NOMO-1 (cell line): ENCODE results near the gene IZUMO3.
"Not testable (repeated sequence)": the region's sequence is repeated elsewhere in the genome, so short reads cannot be mapped to it uniquely, and the experiment has no call there.

Experiments used
- DNase-seq, 2 experiments: peaks; one replicate each; lab custom pipeline; 2025; ENCODE audit not compliant: unreplicated experiment in 2 of 2; lab: John Stamatoyannopoulos, UW

The IZUMO3 gene, protein sequence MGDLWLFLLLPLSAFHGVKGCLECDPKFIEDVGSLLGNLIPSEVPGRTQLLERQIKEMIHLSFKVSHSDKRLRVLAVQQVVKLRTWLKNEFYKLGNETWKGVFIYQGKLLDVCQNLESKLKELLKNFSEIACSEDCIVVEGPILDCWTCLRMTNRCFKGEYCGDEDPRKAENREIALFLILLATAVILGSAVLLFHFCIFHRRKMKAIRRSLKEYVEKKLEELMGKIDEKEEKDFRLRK

DNA sequence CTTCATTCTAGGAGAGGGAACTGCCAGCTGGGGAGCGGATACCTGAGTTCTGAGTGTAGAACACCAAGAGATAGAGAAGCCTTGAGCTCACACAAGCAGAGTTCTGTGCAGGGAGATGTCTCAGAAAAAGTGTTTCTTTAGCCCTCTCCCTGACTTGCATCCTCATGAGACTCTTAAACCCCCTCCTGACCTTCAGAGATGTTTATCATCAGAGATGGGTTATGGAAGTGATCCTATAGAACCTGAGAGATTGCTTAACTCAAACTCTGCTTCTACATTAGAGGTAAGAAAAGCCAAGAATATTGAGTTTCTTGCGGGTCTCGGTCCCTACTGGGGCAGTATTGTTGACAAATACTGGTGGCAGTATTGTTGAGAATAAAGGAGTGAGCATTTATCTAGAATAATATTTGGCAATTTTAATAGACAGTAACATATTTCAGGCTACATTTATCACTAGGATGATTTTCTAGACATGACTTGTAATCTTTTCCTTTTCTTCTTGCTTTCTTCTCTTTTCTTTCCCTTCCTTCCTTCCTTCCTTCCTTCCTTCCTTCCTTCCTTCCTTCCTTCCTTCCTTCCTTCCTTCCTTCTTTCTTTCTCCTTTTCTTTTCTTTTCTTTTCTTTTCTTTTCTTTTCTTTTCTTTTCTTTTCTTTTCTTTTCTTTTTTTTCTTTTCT is at the start of gene IZUMO3:
Gene IZUMO3 (minus strand): TSS at position 51 of the 676 bp plus-strand sequence. CDS start 248 bp downstream, outside the sequence.
- no peak for DNase-seq

DNA sequence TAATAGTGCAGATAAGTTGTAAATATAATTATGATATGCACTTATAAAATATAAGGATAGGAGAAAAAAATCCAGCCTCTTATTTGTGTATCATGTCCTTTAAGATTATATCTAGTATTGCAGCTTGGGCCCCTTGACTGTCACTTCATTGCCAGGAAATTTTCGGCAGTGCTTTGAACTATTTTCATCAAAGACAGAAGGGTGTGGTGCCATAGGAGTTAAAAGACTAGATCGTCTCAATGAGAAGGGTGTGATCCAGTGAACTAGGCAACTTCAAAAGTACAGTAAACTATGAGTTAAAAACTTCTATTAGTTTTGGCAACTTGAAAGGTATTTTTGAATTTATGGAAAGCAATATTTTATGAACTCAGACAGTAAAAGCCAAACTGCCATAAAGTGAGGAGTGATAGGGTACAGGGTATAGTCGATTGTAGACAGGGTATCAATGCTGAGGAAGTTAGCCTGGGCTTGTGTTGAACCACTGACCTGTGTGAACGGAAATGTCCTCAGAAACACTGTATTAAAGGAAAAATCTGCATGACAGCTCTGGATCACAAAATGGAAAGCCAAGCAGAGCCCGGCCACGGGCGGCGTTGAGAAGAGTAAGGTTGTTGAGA is 48.6 kb upstream of the IZUMO3 start:
- DNase-seq = no peak

DNA sequence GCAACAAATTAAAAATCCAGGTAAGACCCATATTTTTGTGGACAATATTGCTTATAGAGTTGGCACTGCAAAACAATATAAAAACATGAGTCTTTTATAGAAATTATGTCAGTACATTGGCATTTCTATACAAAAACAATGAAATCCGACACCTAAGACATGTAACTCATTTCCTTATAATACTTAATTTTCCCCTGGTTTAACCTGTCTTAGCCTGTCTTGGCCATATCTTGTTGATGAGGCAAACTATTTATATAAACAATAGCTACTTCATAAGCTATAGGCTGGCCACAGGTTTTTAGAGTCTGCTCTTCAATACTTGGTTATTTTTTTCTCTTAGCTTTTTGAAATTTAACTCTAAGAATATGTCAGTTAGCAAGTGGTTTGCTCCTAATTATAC is 44.7 kb upstream of the IZUMO3 start:
- DNase-seq = no peak

DNA sequence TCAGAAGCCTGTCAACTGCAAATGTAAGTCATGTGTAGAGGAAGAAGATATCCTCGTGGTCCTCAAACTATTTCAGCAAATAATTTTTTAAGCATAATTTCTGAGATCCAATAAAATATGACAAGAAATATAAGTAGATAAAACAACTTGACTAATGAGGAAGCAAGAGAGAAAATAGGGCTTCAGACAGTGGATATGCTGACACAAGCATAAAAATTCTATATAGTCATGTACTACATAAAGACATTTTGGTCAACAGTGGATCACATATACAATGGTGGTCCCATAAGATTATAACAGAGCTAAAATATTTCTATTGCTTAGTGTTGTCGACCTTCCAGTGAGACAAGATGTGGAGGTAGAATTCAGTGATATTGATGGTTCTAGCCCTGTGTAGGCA is 42.2 kb upstream of the IZUMO3 start:
- DNase-seq = no peak

DNA sequence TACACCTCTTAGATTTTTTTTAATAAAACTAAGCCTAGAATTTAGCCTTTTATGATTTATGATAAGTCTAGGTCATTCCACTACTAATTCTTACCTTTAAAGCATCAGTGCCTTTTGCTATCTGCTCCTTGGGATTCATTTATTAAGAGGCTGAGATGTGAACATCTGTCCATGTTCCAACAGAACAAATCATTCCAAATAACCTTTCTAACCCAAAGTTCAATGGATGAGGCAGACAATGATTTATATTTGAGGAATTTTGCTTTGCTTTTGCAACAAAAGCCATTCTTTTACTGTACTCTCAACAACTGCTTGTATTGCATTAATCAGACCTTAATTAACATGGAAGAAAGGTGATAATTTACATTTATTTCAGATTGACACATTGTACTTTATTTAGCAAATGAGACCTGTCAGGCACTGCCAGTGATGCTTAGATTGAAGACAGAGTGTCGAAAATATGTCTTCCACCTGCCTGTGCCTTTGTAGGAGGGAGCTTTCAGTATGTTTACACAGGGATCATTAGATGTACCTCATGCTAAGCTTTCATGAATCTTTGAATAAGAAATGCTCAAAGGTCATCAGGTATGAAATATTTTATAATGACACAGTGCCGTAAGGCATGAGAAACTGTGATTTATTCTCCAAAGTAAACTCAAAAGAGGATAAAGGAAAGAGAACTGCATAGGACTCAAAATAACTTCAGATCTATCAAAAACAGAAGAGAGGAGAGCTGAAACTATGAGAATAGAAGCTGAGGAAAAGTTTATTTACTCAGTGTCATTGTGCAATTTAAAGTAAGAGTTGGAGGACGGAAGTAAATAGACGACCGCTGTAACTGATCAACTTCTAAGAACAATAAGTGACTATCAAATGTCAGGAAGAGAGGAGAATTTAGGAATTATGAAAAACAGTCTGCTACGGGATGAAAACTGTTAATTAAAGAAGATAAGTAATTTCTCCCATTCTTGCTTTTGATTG is 36.7 kb upstream of the IZUMO3 start:
- no peak for DNase-seq

DNA sequence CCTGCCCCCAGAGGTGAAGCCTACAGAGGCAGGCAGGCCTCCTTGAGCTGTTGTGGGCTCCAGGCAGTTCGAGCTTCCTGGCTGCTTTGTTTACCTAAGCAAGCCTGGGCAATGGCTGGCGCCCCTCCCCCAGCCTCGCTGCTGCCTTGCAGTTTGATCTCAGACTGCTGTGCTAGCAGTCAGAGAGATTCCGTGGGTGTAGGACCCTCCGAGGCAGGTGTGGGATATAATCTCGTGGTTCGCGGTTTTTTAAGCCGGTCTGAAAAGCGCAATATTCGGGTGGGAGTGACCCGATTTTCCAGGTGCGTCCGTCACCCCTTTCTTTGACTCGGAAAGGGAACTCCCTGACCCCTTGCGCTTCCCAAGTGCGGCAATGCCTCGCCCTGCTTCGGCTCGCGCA is 34.3 kb upstream of the IZUMO3 start:
- not testable (repeated sequence) for DNase-seq

DNA sequence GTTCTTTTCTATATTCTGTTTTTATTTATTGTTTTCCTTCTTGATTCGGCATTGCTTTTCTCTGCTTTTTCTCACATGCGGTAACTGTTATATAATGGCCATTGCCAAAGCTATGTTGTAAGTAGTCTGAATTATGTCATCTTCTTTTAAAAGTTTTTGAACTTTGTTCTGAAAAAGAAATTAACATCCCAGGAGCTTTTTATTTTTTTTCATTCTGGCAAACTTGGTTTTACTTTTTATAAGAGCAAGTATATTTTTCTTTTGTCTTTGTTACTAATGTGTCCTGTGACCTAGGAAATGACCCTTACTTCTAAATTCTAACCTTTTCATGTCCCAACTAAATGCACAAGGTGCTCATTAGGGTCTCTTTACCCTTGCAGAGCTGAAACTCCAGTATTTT is 26.7 kb upstream of the IZUMO3 start:
- DNase-seq = no peak

DNA sequence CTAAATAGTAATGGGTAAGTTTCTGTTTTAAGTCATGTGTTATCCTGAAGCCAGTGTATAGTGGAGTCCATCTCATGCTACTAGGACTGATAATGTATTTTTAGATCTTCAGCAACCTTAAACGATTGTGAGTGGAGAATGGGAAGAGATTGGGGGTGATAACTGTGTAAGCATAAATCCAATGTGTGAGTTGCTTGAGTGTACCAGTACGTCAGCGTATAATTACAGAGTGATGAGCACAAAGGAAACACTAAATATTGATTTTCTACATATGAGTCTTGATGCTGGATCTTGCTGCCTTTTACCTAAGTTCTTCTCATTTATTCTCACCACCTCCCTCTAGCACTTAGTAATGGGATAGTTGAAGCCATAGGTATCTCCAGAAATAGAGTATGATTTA is 16.3 kb upstream of the IZUMO3 start:
- no peak for DNase-seq

DNA sequence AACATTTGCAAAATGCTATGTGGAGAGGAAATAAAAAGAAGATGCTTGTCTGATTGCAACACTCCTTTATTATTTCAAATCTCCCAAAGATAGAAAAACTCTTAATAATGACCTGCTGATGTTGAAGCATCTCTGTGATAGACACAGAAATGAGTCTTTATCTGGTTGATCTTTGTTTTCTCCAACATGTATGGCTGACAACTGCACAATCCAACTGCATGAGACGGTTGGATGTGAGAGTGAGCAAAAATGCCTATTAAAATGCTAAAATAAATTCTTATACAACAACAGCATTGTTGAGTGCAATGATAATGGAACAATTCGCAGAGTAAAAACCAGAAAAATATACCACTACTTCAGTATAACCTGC is 7.5 kb upstream of the IZUMO3 start:
- no peak for DNase-seq

DNA sequence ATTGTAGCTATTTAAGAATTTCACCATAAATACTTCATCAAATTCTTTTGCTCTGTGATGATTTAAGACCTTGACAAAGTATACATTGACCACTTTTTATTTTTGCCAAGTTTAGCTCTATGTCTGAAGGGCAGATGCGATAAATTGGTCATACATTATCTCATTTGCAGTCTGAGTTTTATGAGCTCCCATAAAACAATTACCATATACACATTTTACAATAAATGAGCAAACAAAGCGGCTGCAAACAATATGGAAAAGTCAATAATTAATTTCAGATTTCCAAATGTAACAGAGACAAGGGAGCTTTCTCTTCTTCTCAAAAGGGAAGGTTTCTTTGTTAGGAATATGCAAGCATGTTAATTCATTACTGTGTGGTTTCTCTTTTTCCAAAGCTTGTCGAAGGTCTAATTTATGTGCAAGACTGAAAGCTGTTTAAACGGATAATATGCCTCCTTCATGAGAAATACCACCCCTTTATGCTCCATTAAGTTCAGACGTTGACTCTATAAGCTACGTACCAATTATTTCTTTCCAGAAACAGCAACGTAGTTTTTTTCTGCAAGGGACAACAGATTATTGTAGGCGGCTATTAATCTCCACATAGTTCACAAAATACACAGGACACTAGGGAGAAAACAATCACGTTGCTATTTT is 7.0 kb upstream of the IZUMO3 start:
- DNase-seq = no peak

DNA sequence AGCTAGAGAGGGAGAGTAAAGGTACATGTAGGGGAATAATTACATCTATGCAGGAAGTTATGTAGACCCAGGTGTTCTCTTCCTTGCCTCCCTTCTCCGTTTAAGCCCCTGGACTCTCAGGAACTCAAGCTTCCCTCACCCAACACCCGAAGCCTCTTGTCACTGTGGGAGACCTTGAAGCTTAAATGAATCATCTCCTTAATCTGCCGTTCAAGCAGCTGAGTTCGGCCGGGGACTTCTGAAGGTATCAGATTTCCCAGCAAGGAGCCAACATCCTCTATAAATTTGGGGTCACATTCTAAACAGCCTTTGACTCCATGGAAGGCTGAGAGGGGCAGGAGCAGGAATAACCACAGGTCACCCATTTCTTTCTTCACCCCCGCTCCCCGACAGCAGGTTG is 412 bp downstream of the IZUMO3 start:
- DNase-seq = no peak

DNA sequence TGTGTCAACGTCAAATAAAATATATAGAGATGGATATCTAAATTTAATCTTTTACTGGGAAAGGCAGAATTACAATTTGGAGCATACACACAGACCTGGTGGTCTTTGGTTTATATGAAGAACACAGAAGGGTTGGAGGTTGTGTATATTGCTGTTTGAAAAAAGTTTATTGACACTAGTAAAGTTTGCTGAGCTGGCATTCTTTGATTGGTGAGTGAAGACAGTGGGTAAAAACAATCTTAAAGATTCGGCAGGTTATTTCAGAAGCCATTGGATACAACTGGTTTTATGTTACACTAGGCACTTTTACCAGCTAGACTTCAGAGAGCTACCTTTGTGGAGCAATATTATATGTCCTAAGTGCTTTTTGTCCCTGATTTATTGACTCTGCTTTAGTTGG is 27.2 kb downstream of the IZUMO3 start:
- no peak for DNase-seq

DNA sequence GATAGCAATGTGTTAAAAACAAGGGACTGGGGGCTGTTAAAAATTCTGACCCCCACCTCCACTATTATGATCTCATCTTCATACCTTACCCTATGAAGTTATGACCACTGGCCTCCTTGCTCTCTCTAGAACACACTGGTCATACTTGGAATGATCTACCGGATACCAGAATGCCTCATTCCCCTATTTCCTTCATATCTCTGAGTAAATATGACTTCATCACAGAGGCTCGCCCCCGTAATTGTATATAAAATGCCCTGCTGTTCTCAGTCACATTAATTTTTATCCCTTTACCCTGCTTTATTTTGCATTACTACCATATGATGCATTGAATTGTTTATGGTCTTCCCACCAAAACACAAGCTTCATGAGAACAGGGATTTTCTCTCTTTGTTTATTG is 29.2 kb downstream of the IZUMO3 start:
- DNase-seq = no peak

DNA sequence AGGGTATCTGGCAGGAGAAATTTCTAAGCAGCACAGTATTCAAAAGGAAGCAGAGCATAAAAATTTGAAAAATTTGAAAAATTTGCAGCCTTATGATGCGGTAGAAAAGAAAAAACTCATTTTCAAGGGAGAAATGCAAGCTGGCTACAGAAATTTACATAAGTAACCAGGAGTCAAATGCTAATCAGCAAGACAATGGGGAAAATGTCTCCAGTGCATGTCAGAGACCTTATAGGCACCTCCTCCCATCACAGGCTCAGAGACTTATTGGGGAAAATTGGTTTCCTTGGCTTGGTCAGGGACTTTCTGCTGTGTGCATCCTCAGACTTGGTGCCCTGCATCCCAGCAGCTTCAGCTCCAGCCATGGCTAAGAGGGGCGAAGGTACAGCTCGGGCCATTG is 35.8 kb downstream of the IZUMO3 start:
- no peak for DNase-seq

DNA sequence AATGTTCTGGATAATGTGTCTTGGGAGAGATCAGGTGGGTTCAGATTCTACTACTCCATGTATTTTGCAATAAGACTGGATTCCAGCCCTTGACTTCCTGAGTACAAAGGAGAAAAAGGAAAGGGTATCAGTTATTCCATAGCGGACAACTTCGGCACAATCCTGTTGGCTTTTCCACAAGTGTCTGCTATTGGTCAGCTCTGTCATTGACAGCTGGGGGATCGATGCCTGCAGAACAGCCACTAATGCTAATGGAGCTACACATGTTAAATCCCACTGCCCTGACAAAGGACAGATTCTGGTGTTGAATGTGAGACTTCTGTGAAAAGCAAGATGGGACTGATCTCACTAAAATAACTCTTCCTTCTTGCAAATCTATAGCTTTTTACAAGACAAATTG is 41.2 kb downstream of the IZUMO3 start:
- DNase-seq = no peak

DNA sequence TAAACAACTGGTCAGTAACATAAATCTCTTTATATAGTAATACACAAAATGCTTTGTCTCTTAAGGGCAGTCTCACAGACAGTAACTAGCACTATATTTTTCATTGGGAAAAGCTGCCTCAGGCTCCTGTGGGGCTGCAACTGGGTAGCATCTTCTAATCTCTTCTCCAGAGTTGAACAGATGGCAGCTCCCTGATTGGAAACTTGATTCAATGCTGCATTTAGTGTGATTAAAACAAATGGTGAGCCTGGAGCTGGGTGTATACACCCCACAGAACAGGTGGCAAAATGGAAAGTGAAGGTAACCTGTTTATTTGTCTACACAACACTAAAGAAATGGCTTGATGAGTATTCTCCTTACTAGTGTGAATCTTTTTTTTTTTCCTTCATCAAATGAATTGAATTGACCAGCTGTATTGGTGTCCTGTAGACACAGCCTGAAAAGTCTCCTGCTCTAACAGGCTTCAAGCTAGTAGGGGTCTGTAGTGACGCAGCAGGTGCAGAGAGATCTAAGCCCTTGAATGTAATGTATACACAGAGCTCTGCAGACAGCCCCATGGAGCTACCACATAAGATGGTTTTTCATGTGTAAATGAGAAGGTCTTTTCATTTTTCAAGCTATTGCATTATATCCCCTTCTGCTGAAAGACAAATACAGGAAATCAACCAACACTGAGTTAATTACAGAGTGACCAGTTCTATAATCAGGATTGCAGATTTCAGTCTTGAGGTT is 43.3 kb downstream of the IZUMO3 start:
- DNase-seq = no peak

DNA sequence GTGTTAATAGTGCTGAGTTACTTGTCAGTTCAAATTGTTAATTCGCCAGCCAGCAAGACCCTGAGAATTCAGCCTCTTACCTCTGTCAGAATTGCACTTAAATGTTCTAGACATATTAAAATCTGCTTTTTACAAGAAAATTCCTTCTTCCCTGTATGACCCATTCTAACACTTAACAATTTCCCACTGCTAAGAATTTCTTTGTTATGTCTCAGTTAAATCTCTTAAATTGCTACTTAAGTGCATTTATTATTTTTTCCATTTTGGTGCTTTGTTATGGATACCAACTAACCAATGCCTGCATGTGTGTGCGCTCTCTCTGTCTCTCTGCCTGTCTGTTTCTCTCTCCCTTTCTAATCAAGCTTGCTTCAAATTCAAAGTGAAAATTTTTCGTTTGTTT is 44.9 kb downstream of the IZUMO3 start:
- DNase-seq = no peak

DNA sequence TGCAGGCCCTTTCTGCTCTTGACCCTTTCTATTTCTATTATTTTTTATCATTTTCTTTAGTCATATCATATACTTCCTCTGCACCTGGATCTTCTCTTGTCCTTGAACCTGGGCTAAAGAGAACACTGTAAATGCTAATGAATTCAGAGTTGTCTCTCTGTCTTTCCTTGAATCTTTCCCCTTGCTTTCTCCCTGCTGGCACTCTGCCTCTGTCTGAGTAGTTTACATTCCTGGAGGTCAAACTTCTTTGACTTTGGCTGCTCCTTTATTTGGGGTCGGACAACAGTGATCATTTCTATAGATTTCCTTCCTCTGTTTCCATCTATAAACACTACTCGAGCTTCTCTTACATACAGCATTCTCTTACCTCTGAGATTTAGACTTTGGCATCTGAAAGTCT is 47.1 kb downstream of the IZUMO3 start:
- no peak for DNase-seq

DNA sequence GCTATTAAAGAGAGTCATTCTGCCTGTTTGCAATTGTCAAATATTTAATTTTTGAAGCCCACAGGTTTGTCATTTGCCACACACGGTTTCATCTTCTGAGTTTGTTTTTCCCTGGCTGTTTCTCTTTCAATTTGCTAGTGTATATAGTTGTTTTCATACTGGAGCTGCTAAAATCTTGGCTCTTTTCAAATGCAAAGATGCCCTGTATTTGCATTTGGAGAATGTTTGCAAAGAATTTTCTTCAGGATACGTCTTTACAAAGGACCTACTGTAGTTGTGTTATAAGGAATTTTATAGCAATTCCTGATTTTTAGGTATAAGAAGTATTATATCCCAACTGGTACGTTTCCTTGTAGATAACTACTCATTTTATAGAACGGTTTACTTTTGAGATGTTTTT is 48.0 kb downstream of the IZUMO3 start:
- no peak for DNase-seq
